Measurements from ENCODE around the gene IDH3G. TPM values are rescaled to one million over a fixed set of nuclear protein-coding genes. Genes with fewer than 3 reads are reported as not detected.

Gene IDH3G
- total RNA-seq, 1 donor from 2014 or later: 41.9 TPM

- Histone ChIP-seq H3K4me1 (ENCODE audit: insufficient read depth, low read length) (peaks cover 1% of the 10 kb centered on the region), H3K4me2 (ENCODE audit: low read length) (no peak overlapping the region), H3K27ac (ENCODE audit: low read depth, low read length) (no peak overlapping the region), H3K4me3 (ENCODE audit: insufficient read depth, low read depth, low read length) (no peak overlapping the region), H2AFZ (ENCODE audit: low read depth, low read length) (no peak overlapping the region), H3K9me3 (ENCODE audit: insufficient read depth, low read depth, low read length) (no peaks in the 10 kb centered on the region), H3K9ac (ENCODE audit: low read length) (no peak overlapping the region), H3K27me3 (ENCODE audit: insufficient read depth, low read length) (no peaks in the 10 kb centered on the region), H4K20me1 (ENCODE audit: insufficient read depth, low read length) (no peaks in the 10 kb centered on the region), H3K79me2 (ENCODE audit: insufficient read depth, low read length) (no peaks in the 10 kb centered on the region), H3K36me3 (ENCODE audit: insufficient read depth, low read length) (no peaks in the 10 kb centered on the region)
- Mint-ChIP-seq H3K27ac (ENCODE audit: unreplicated experiment) (no peak overlapping the region), H3K36me3 (ENCODE audit: low read depth, unreplicated experiment) (no peaks in the 10 kb centered on the region), H3K4me3 (ENCODE audit: unreplicated experiment) (no peak overlapping the region), H3K4me1 (ENCODE audit: low read depth, unreplicated experiment) (peaks cover 6% of the 10 kb centered on the region), H3K9me3 (ENCODE audit: unreplicated experiment) (no peaks in the 10 kb centered on the region), H3K27me3 (ENCODE audit: low read depth, unreplicated experiment) (peaks cover 5% of the 10 kb centered on the region)
- TF ChIP-seq CTCF (IDR thresholded peaks at IDR 0.05; ENCODE audit: insufficient read depth, low read depth, low read length) (no peak), EZH2 (IDR thresholded peaks at IDR 0.05; ENCODE audit: insufficient read depth, low read length) (no peak)
- FAIRE-seq (no peak), DNase-seq (ENCODE audit: low read depth) (no peak)
Observed at GRCh38 chrX:153824348-153824747, 30.2 kb upstream of the IDH3G start.

- H3K27ac ChIP-seq (ENCODE audit: low read depth, low read length): no peak overlapping the region
- no peaks in the 10 kb centered on the region for H3K4me1 ChIP-seq (ENCODE audit: insufficient read depth, low read length)
- H3K4me1 Mint-ChIP-seq (ENCODE audit: low read depth, unreplicated experiment): no peaks in the 10 kb centered on the region
- FAIRE-seq (no peak), DNase-seq (ENCODE audit: low read depth) (no peak)
- H3K4me2 ChIP-seq (ENCODE audit: low read length): no peak overlapping the region
- peaks cover 5% of the 10 kb centered on the region for H3K27me3 Mint-ChIP-seq (ENCODE audit: low read depth, unreplicated experiment)
- H3K27ac Mint-ChIP-seq (ENCODE audit: unreplicated experiment): no peak overlapping the region
- no peak overlapping the region for H2AFZ ChIP-seq (ENCODE audit: low read depth, low read length)
- H3K36me3 ChIP-seq (ENCODE audit: insufficient read depth, low read length): no peaks in the 10 kb centered on the region
- H3K4me3 ChIP-seq (ENCODE audit: insufficient read depth, low read depth, low read length): no peak overlapping the region
- no peaks in the 10 kb centered on the region for H4K20me1 ChIP-seq (ENCODE audit: insufficient read depth, low read length)
- H3K4me3 Mint-ChIP-seq (ENCODE audit: unreplicated experiment): no peak overlapping the region
- TF ChIP-seq CTCF (IDR thresholded peaks at IDR 0.05; ENCODE audit: insufficient read depth, low read depth, low read length): no peak
- no peak for TF ChIP-seq EZH2 (IDR thresholded peaks at IDR 0.05; ENCODE audit: insufficient read depth, low read length)
- H3K27me3 ChIP-seq (ENCODE audit: insufficient read depth, low read length): no peaks in the 10 kb centered on the region
- H3K9me3 ChIP-seq (ENCODE audit: insufficient read depth, low read depth, low read length): no peaks in the 10 kb centered on the region
- no peak overlapping the region for H3K9ac ChIP-seq (ENCODE audit: low read length)
- H3K79me2 ChIP-seq (ENCODE audit: insufficient read depth, low read length): no peaks in the 10 kb centered on the region
- peaks cover 3% of the 10 kb centered on the region for H3K36me3 Mint-ChIP-seq (ENCODE audit: low read depth, unreplicated experiment)
- H3K9me3 Mint-ChIP-seq (ENCODE audit: unreplicated experiment): no peaks in the 10 kb centered on the region
Observed at GRCh38 chrX:153821066-153821465, 26.9 kb upstream of the IDH3G start.

DNA sequence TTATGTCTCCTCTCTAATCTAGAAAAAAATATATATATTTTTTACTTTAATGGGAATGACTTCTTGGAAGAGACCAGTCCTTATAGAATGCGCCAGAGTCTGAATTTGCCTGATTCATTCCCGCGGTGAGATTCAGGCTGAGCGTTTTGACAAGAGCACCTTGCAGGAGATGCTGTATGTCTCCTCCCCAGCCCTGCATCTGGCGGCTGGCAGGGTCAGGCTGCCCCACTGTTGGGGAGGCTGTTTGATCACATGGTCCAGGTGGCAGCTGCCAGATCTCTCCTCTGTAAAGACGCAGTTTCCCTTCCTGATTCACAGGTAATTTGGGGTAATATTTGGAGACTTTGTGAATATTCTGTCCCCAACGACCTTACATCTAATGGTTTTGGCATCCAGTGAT is 26.4 kb upstream of the IDH3G start:
- Mint-ChIP-seq H3K27ac (ENCODE audit: unreplicated experiment) (no peak overlapping the region), H3K27me3 (ENCODE audit: low read depth, unreplicated experiment) (peaks cover 5% of the 10 kb centered on the region), H3K4me1 (ENCODE audit: low read depth, unreplicated experiment) (no peaks in the 10 kb centered on the region), H3K9me3 (ENCODE audit: unreplicated experiment) (no peaks in the 10 kb centered on the region), H3K4me3 (ENCODE audit: unreplicated experiment) (no peak overlapping the region), H3K36me3 (ENCODE audit: low read depth, unreplicated experiment) (peaks cover 3% of the 10 kb centered on the region)
- no peak overlapping the region for H3K27ac ChIP-seq (ENCODE audit: low read depth, low read length)
- H3K9ac ChIP-seq (ENCODE audit: low read length): no peak overlapping the region
- no peak for DNase-seq (ENCODE audit: low read depth)
- no peak overlapping the region for H3K4me2 ChIP-seq (ENCODE audit: low read length)
- no peaks in the 10 kb centered on the region for H3K27me3 ChIP-seq (ENCODE audit: insufficient read depth, low read length)
- no peak for TF ChIP-seq EZH2 (IDR thresholded peaks at IDR 0.05; ENCODE audit: insufficient read depth, low read length)
- TF ChIP-seq CTCF (IDR thresholded peaks at IDR 0.05; ENCODE audit: insufficient read depth, low read depth, low read length): no peak
- H3K36me3 ChIP-seq (ENCODE audit: insufficient read depth, low read length): no peaks in the 10 kb centered on the region
- no peaks in the 10 kb centered on the region for H3K4me1 ChIP-seq (ENCODE audit: insufficient read depth, low read length)
- no peak for FAIRE-seq
- no peaks in the 10 kb centered on the region for H3K9me3 ChIP-seq (ENCODE audit: insufficient read depth, low read depth, low read length)
- no peak overlapping the region for H2AFZ ChIP-seq (ENCODE audit: low read depth, low read length)
- H3K4me3 ChIP-seq (ENCODE audit: insufficient read depth, low read depth, low read length): no peak overlapping the region
- H3K79me2 ChIP-seq (ENCODE audit: insufficient read depth, low read length): no peaks in the 10 kb centered on the region
- no peaks in the 10 kb centered on the region for H4K20me1 ChIP-seq (ENCODE audit: insufficient read depth, low read length)

Measured in astrocyte (in vitro differentiated cells and primary cell).